HCT116 (cell line): ENCODE results near the gene BBS9.

ENCODE experiments used
- CEBPB ChIP-seq: IDR thresholded peaks from 2 replicates; pipeline ENCODE4 v1.6.1; 2012; ENCODE audit warnings: low read depth
- POLR2A ChIP-seq: IDR thresholded peaks from 2 replicates; pipeline ENCODE4 v1.7.0; 2011; ENCODE audit warnings: borderline replicate concordance; ENCODE audit not compliant: insufficient read depth, insufficient read length; ENCODE audit errors: extremely low read depth
- POLR2AphosphoS5 ChIP-seq: IDR thresholded peaks from 2 replicates; pipeline ENCODE4 v1.6.1; 2011; ENCODE audit warnings: mild to moderate bottlenecking, low read depth, low read length, moderate library complexity
- RAD21 ChIP-seq: IDR thresholded peaks from 2 replicates; pipeline ENCODE4 v1.6.1; 2012; ENCODE audit warnings: low read depth, mild to moderate bottlenecking
- TF ChIP-seq, protein P1 (sequence below), 3 experiments: fragments of 200-600 bp in 1 of 3; sonication (generic) in 1 of 3; IDR thresholded peaks in 2 of 3; conservative IDR thresholded peaks in 1 of 3; 2 replicates each; pipeline ENCODE4 v1.5.1; 2012 to 2017; ENCODE audit warnings: low read depth in 2 of 3, low read length in 2 of 3, antibody characterized with exemption in 1 of 3, borderline replicate concordance in 1 of 3, control low read depth in 1 of 3, mild to moderate bottlenecking in 1 of 3, mixed read lengths in 1 of 3, mixed run types in 1 of 3, moderate library complexity in 1 of 3; ENCODE audit not compliant: insufficient read depth in 1 of 3
- TF ChIP-seq, protein P2 (sequence below): IDR thresholded peaks from 2 replicates; pipeline ENCODE4 v1.6.1; 2011; ENCODE audit warnings: mild to moderate bottlenecking, low read length, moderate library complexity; ENCODE audit not compliant: insufficient replicate concordance; ENCODE audit errors: extremely low read depth
- TF ChIP-seq, protein P3 (sequence below): IDR thresholded peaks from 2 replicates; pipeline ENCODE4 v1.6.1; 2012; ENCODE audit warnings: low read depth

DNA sequence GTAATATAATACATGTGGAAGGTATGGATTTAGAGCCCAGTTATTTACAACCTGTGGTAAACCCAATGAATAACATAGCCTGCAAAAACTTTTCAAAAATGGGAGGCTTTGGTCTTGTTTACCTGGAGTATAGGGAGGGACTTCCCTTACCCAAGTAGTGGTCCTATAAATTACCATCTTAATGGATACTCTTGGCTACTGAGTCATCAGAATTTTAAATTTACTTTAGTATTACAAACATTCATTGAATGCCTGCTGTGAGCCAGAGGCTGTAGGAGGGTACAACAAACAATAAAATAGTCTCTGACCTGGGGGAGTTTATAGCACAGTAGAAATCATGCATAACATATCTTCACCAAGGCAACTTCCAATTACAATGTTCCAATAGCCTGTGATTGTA is 365.1 kb downstream of the BBS9 start:
- TF ChIP-seq CEBPB: no peak
- TF ChIP-seq POLR2AphosphoS5: no peak
- no peak for TF ChIP-seq RAD21
- TF ChIP-seq POLR2A: no peak
- TF ChIP-seq, protein P1, sequence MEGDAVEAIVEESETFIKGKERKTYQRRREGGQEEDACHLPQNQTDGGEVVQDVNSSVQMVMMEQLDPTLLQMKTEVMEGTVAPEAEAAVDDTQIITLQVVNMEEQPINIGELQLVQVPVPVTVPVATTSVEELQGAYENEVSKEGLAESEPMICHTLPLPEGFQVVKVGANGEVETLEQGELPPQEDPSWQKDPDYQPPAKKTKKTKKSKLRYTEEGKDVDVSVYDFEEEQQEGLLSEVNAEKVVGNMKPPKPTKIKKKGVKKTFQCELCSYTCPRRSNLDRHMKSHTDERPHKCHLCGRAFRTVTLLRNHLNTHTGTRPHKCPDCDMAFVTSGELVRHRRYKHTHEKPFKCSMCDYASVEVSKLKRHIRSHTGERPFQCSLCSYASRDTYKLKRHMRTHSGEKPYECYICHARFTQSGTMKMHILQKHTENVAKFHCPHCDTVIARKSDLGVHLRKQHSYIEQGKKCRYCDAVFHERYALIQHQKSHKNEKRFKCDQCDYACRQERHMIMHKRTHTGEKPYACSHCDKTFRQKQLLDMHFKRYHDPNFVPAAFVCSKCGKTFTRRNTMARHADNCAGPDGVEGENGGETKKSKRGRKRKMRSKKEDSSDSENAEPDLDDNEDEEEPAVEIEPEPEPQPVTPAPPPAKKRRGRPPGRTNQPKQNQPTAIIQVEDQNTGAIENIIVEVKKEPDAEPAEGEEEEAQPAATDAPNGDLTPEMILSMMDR (IDR thresholded peaks at IDR 0.05 in 2 of 3, conservative IDR thresholded peaks at IDR 0.05 in 1 of 3; ENCODE audit: borderline replicate concordance in 1 of 3, insufficient read depth in 1 of 3, low read depth in 2 of 3, low read length in 2 of 3): no peak
- TF ChIP-seq, protein P2, sequence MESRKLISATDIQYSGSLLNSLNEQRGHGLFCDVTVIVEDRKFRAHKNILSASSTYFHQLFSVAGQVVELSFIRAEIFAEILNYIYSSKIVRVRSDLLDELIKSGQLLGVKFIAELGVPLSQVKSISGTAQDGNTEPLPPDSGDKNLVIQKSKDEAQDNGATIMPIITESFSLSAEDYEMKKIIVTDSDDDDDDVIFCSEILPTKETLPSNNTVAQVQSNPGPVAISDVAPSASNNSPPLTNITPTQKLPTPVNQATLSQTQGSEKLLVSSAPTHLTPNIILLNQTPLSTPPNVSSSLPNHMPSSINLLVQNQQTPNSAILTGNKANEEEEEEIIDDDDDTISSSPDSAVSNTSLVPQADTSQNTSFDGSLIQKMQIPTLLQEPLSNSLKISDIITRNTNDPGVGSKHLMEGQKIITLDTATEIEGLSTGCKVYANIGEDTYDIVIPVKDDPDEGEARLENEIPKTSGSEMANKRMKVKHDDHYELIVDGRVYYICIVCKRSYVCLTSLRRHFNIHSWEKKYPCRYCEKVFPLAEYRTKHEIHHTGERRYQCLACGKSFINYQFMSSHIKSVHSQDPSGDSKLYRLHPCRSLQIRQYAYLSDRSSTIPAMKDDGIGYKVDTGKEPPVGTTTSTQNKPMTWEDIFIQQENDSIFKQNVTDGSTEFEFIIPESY: no peak
- TF ChIP-seq, protein P3, sequence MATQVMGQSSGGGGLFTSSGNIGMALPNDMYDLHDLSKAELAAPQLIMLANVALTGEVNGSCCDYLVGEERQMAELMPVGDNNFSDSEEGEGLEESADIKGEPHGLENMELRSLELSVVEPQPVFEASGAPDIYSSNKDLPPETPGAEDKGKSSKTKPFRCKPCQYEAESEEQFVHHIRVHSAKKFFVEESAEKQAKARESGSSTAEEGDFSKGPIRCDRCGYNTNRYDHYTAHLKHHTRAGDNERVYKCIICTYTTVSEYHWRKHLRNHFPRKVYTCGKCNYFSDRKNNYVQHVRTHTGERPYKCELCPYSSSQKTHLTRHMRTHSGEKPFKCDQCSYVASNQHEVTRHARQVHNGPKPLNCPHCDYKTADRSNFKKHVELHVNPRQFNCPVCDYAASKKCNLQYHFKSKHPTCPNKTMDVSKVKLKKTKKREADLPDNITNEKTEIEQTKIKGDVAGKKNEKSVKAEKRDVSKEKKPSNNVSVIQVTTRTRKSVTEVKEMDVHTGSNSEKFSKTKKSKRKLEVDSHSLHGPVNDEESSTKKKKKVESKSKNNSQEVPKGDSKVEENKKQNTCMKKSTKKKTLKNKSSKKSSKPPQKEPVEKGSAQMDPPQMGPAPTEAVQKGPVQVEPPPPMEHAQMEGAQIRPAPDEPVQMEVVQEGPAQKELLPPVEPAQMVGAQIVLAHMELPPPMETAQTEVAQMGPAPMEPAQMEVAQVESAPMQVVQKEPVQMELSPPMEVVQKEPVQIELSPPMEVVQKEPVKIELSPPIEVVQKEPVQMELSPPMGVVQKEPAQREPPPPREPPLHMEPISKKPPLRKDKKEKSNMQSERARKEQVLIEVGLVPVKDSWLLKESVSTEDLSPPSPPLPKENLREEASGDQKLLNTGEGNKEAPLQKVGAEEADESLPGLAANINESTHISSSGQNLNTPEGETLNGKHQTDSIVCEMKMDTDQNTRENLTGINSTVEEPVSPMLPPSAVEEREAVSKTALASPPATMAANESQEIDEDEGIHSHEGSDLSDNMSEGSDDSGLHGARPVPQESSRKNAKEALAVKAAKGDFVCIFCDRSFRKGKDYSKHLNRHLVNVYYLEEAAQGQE: no peak
